HL-60/S4 treated with retinoic acid at 250 ng/mL for 4 days and 3 days (cell line): ENCODE data around the gene CRACDL.

Experiments used
- in situ Hi-C: fragments of 300-500 bp; cut with MboI; formaldehyde crosslinking; loops from 2 replicates; pipeline ENCODE4 v1.7.0; 2022; ENCODE audit warnings: low sequenced_read_pairs

The CRACDL gene

GRCh38 chr2:98866033-98866432, 70.0 kb downstream of the CRACDL start:
- in situ Hi-C loops, result no loop called here

- in situ Hi-C loops, result no loop called here
These were observed 74.4 kb downstream of the CRACDL start for GRCh38 chr2:98861601-98862000.

- in situ Hi-C loops, result no loop called here
These were observed 76.7 kb downstream of the CRACDL start for GRCh38 chr2:98859323-98859722.

GRCh38 chr2:98857001-98857400, 79.0 kb downstream of the CRACDL start:
- in situ Hi-C loops, result no loop called here

- in situ Hi-C loops, result no loop called here
These were observed 81.3 kb downstream of the CRACDL start for GRCh38 chr2:98854682-98855081.

- in situ Hi-C loops, result no loop called here
These were observed 83.1 kb downstream of the CRACDL start for GRCh38 chr2:98852932-98853331.

GRCh38 chr2:98850074-98850473, 86.0 kb downstream of the CRACDL start:
- in situ Hi-C loops, result no loop called here

- in situ Hi-C loops, result loop anchor here (10.0 to 25.0 kb wide), 2 partner anchors 194 to 437 kb away; no protein-coding TSS in a partner anchor
These were observed 86.9 kb downstream of the CRACDL start for GRCh38 chr2:98849113-98849512.

- in situ Hi-C loops, result loop anchor here (10.0 to 25.0 kb wide), 2 partner anchors 193 to 436 kb away; no protein-coding TSS in a partner anchor
These were observed 88.2 kb downstream of the CRACDL start for GRCh38 chr2:98847853-98848252.

- in situ Hi-C loops, result loop anchor here (10.0 to 25.0 kb wide), 2 partner anchors 191 to 434 kb away; no protein-coding TSS in a partner anchor
These were observed 90.0 kb downstream of the CRACDL start for GRCh38 chr2:98846041-98846440.

- in situ Hi-C loops, result loop anchor here (10.0 to 25.0 kb wide), 2 partner anchors 187 to 430 kb away; no protein-coding TSS in a partner anchor
These were observed 93.9 kb downstream of the CRACDL start for GRCh38 chr2:98842136-98842535.

GRCh38 chr2:98839292-98839691, 96.7 kb downstream of the CRACDL start:
- in situ Hi-C loops, result loop anchor here (25.0 kb wide), 1 partner anchor 427 kb away; no protein-coding TSS in a partner anchor

GRCh38 chr2:98835831-98836385, 100.1 kb downstream of the CRACDL start:
- in situ Hi-C loops, result loop anchor here (25.0 kb wide), 1 partner anchor 424 kb away; no protein-coding TSS in a partner anchor

GRCh38 chr2:98833917-98834263, 102.1 kb downstream of the CRACDL start:
- in situ Hi-C loops, result loop anchor here (25.0 kb wide), 1 partner anchor 422 kb away; no protein-coding TSS in a partner anchor

GRCh38 chr2:98833172-98833916, 102.7 kb downstream of the CRACDL start:
- in situ Hi-C loops, result loop anchor here (25.0 kb wide), 1 partner anchor 421 kb away; no protein-coding TSS in a partner anchor

GRCh38 chr2:98832172-98832571, 103.9 kb downstream of the CRACDL start:
- in situ Hi-C loops, result loop anchor here (25.0 kb wide), 1 partner anchor 420 kb away; no protein-coding TSS in a partner anchor

GRCh38 chr2:98830571-98831145, 105.4 kb downstream of the CRACDL start:
- in situ Hi-C loops, result loop anchor here (25.0 kb wide), 1 partner anchor 418 kb away; no protein-coding TSS in a partner anchor

- in situ Hi-C loops, result loop anchor here (25.0 kb wide), 1 partner anchor 417 kb away; no protein-coding TSS in a partner anchor
These were observed 106.3 kb downstream of the CRACDL start for GRCh38 chr2:98829581-98830270.

GRCh38 chr2:98828793-98829371, 107.1 kb downstream of the CRACDL start:
- in situ Hi-C loops, result loop anchor here (25.0 kb wide), 1 partner anchor 417 kb away; no protein-coding TSS in a partner anchor

GRCh38 chr2:98828369-98828744, 107.7 kb downstream of the CRACDL start:
- in situ Hi-C loops, result loop anchor here (25.0 kb wide), 1 partner anchor 416 kb away; no protein-coding TSS in a partner anchor
